Testis (tissue), 2 donors: ENCODE measurements around the gene LAD1.

Experiments
- CTCF ChIP-seq, 3 experiments: fragments of 450-650 bp in 2 of 3; fragments of 200-600 bp in 1 of 3; sonication (generic) in 1 of 3; IDR thresholded peaks; one replicate each; pipeline ENCODE4 v1.5.1; 2016 to 2019; ENCODE audit warnings: antibody characterized with exemption in 3 of 3, mild to moderate bottlenecking in 2 of 3, moderate library complexity in 1 of 3
- POLR2A ChIP-seq: fragments of 450-650 bp; IDR thresholded peaks from one replicate; pipeline ENCODE4 v1.6.1; 2017; ENCODE audit warnings: antibody characterized with exemption, mild to moderate bottlenecking, moderate library complexity

GRCh38 chr1:201345081-201345355, 54.1 kb downstream of the LAD1 start:
- TF ChIP-seq CTCF (IDR thresholded peaks at IDR 0.05) = no peak
- TF ChIP-seq POLR2A = no peak
